Fibroblast of lung (primary cell): ENCODE results near the gene DSTYK.

ENCODE experiments used
- EZH2 ChIP-seq: IDR thresholded peaks from 2 replicates; pipeline ENCODE4 v1.5.1; 2012; ENCODE audit warnings: low read length, control low read depth, mild to moderate bottlenecking; ENCODE audit errors: missing control alignments
- TF ChIP-seq, protein P1 (sequence below), 2 donors: IDR thresholded peaks in 1 of 2; conservative IDR thresholded peaks in 1 of 2; 1 replicate in 1 of 2; 2 replicates in 1 of 2; pipeline ENCODE4 v1.5.1; 2011 to 2012; ENCODE audit warnings: low read length in 2 of 2, control low read depth in 1 of 2, inconsistent platforms in 1 of 2, low read depth in 1 of 2, mild to moderate bottlenecking in 1 of 2

GRCh38 chr1:205240118-205240517, 28.6 kb upstream of the DSTYK start:
- TF ChIP-seq EZH2 = no peak
- TF ChIP-seq, protein P1, sequence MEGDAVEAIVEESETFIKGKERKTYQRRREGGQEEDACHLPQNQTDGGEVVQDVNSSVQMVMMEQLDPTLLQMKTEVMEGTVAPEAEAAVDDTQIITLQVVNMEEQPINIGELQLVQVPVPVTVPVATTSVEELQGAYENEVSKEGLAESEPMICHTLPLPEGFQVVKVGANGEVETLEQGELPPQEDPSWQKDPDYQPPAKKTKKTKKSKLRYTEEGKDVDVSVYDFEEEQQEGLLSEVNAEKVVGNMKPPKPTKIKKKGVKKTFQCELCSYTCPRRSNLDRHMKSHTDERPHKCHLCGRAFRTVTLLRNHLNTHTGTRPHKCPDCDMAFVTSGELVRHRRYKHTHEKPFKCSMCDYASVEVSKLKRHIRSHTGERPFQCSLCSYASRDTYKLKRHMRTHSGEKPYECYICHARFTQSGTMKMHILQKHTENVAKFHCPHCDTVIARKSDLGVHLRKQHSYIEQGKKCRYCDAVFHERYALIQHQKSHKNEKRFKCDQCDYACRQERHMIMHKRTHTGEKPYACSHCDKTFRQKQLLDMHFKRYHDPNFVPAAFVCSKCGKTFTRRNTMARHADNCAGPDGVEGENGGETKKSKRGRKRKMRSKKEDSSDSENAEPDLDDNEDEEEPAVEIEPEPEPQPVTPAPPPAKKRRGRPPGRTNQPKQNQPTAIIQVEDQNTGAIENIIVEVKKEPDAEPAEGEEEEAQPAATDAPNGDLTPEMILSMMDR (conservative IDR thresholded peaks at IDR 0.05 in 1 of 2, IDR thresholded peaks at IDR 0.05 in 1 of 2; ENCODE audit: low read depth in 1 of 2, low read length in 2 of 2) = no peak
